Esophagus muscularis mucosa (tissue), 4 donors: Measurements from ENCODE around the gene ZBTB7C. TPM values are rescaled to one million over a fixed set of nuclear protein-coding genes. Genes with fewer than 3 reads are reported as not detected.

Experiments used
- DNase-seq: peaks from one replicate; pipeline ENCODE4 v3.0.0-alpha.2; 2017; ENCODE audit errors: extremely low spot score
- H3K27ac ChIP-seq, 4 donors: fragments of 200-600 bp; sonication (generic); replicated peaks in 1 of 4; 1 replicate in 3 of 4; 2 replicates in 1 of 4; pipeline ENCODE4 v1.5.1; 2016 to 2019; ENCODE audit warnings: mild to moderate bottlenecking in 1 of 4
- H3K27me3 ChIP-seq, 4 donors: fragments of 200-600 bp; sonication (generic); one replicate each; pipeline versions ENCODE4 v1.5.1 to v1.6.0; 2016 to 2019
- H3K36me3 ChIP-seq, 4 donors: fragments of 200-600 bp; sonication (generic); one replicate each; pipeline ENCODE4 v1.5.1; 2016 to 2019
- H3K4me1 ChIP-seq, 4 donors: fragments of 200-600 bp; sonication (generic); one replicate each; pipeline ENCODE4 v1.5.1; 2016 to 2019
- H3K4me3 ChIP-seq, 4 donors: fragments of 200-600 bp; sonication (generic); 1 replicate in 2 of 4; 2 replicates in 2 of 4; pipeline ENCODE4 v1.5.1; 2016 to 2019; ENCODE audit warnings: mild to moderate bottlenecking in 4 of 4, moderate library complexity in 1 of 4
- H3K9me3 ChIP-seq, 4 donors: fragments of 200-600 bp; sonication (generic); 1 replicate in 3 of 4; 2 replicates in 1 of 4; pipeline ENCODE4 v1.5.1; 2016 to 2019
- CTCF ChIP-seq, 3 experiments: fragments of 200-600 bp in 2 of 3; fragments of 450-650 bp in 1 of 3; sonication (generic) in 2 of 3; IDR thresholded peaks; one replicate each; pipeline ENCODE4 v1.5.1; 2017 to 2019; ENCODE audit warnings: antibody characterized with exemption in 3 of 3, mild to moderate bottlenecking in 2 of 3, moderate library complexity in 1 of 3
- EP300 ChIP-seq: sonication (generic); formaldehyde crosslinking; IDR thresholded peaks from one replicate; pipeline ENCODE4 v1.6.1; 2017; ENCODE audit warnings: antibody characterized with exemption
- POLR2A ChIP-seq: fragments of 450-650 bp; IDR thresholded peaks from one replicate; pipeline ENCODE4 v1.6.1; 2017; ENCODE audit warnings: antibody characterized with exemption, moderate library complexity, mild to moderate bottlenecking, low read depth
- POLR2AphosphoS5 ChIP-seq, 2 donors: sonication (generic); formaldehyde crosslinking; IDR thresholded peaks; one replicate each; pipeline ENCODE4 v1.6.1; 2017; ENCODE audit warnings: antibody characterized with exemption in 2 of 2
- WGBS: methylation state at CpG from one replicate; pipeline ENCODE4 v1.1.5; 2018; 5-methylcytosine and 5-hydroxymethylcytosine counted together
- intact Hi-C: fragments of 100-400 bp; cut with DNase I; formaldehyde crosslinking; loops from one replicate; pipeline ENCODE4 v1.15.1; 2023
- total RNA-seq, 4 donors: library from RNA; depleted of rRNA; stranded (reverse); fragments of >200 nt; gene quantifications; one replicate each; pipeline versions ENCODE4 v1.1.0 to v1.2.1, GENCODE V29; 2016

The ZBTB7C gene
- total RNA-seq, 4 donors from 2014 or later: 6.3 to 13.2 (median 9.1) TPM

GRCh38 chr18:48013162-48013561 lies 396.0 kb downstream of the ZBTB7C start:
- no peak for DNase-seq
- TF ChIP-seq EP300: no peak
- no peak for TF ChIP-seq POLR2A
- no peak for TF ChIP-seq POLR2AphosphoS5 (IDR thresholded peaks at IDR 0.05)
- no peak for TF ChIP-seq CTCF (IDR thresholded peaks at IDR 0.05)
- Histone ChIP-seq H3K27ac (no peak overlapping the region), H3K27me3 (no peaks in the 10 kb centered on the region), H3K36me3 (no peaks in the 10 kb centered on the region), H3K9me3 (no peaks in the 10 kb centered on the region), H3K4me1 (peaks cover 5 to 20% (median 15%) of the 10 kb centered on the region in 4 donors), H3K4me3 (no peak overlapping the region)
- 60% methylated on average over 4 of the region's 4 CpGs for WGBS
- intact Hi-C loops: no loop called here

DNA sequence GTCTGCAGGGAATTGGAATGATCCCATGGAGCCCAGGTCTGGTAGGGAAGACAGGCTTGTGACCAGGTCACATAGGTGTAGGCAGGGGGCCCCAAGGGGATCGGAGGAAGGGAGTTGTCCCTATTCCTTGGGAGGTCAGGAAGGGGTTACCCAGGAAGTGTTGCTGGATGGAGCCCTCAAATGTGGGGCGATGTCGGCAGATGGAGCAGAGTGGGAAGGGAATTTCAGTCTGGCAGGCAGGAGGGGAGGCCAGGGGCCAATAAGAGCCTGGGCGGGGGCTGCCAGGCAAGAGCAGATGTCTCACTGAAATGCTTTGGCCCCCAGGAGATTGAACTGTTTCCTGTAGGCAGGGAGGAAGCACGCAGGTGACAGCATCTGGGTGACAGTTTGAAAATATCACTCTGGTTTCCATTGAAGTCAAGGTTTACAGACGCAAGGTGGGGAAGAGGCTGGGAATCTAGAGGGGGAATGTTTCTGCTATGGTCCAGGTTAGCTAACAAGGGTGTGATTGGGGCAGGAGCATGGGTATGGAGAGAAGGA lies 397.2 kb downstream of the ZBTB7C start:
- no peak for TF ChIP-seq POLR2A
- no peak for TF ChIP-seq CTCF (IDR thresholded peaks at IDR 0.05)
- no peak for TF ChIP-seq POLR2AphosphoS5 (IDR thresholded peaks at IDR 0.05)
- no peak for TF ChIP-seq EP300
- WGBS: 83% methylated on average over 6 of the region's 6 CpGs
- Histone ChIP-seq H3K9me3 (no peaks in the 10 kb centered on the region), H3K4me3 (no peak overlapping the region), H3K36me3 (no peaks in the 10 kb centered on the region), H3K27ac (no peak overlapping the region), H3K27me3 (no peaks in the 10 kb centered on the region), H3K4me1 (peaks cover 10 to 16% (median 13%) of the 10 kb centered on the region in 4 donors)
- intact Hi-C loops: no loop called here
- DNase-seq: no peak

- Histone ChIP-seq H3K4me3 (no peak overlapping the region), H3K27ac (no peak overlapping the region), H3K4me1 (peaks cover 10 to 14% (median 13%) of the 10 kb centered on the region in 4 donors), H3K27me3 (no peaks in the 10 kb centered on the region), H3K9me3 (no peaks in the 10 kb centered on the region), H3K36me3 (no peaks in the 10 kb centered on the region)
- intact Hi-C loops: no loop called here
- TF ChIP-seq POLR2A (no peak), CTCF (IDR thresholded peaks at IDR 0.05) (no peak), POLR2AphosphoS5 (IDR thresholded peaks at IDR 0.05) (no peak), EP300 (no peak)
- WGBS: 94% methylated on average over 2 of the region's 2 CpGs
- DNase-seq: no peak
Measured at GRCh38 chr18:48010264-48010663, 398.9 kb downstream of the ZBTB7C start.

- Histone ChIP-seq H3K27me3 (no peaks in the 10 kb centered on the region), H3K4me1 (peaks cover 10 to 14% (median 13%) of the 10 kb centered on the region in 4 donors), H3K36me3 (no peaks in the 10 kb centered on the region), H3K27ac (no peak overlapping the region), H3K9me3 (no peaks in the 10 kb centered on the region), H3K4me3 (no peak overlapping the region)
- WGBS: 91% methylated on average over 10 of the region's 10 CpGs
- TF ChIP-seq EP300: no peak
- no peak for TF ChIP-seq CTCF (IDR thresholded peaks at IDR 0.05)
- no peak for TF ChIP-seq POLR2A
- TF ChIP-seq POLR2AphosphoS5 (IDR thresholded peaks at IDR 0.05): no peak
- no peak for DNase-seq
- intact Hi-C loops: loop anchor here (5.0 kb wide), 1 partner anchor 72 kb away; no protein-coding TSS in a partner anchor
Measured at GRCh38 chr18:48009116-48009745, 400.0 kb downstream of the ZBTB7C start.
